ENCODE data around the gene CTNNA1.
"Not testable (repeated sequence)": the region's sequence is repeated elsewhere in the genome, so short reads cannot be mapped to it uniquely, and the experiment has no call there.

CTNNA1 gene

DNA sequence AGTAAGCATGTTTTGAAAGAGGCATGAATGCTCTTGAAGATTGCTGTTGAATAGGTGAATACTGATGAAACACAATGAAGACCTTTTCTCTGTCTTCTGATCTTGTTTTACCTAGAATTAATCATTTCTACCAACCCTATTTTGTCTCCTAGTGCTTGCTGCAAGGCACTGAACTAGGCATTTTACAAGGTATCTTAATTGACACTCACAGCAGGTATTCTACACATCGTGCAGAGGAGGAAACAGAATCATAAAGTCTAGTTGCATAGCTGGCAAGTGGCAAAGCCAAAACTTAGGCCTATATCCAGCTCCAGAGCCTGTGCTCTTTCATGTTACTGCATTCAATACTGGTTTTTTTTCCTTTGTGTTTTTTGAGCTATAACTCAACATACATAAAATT is 50.7 kb downstream of the CTNNA1 start:
- no peak for TF ChIP-seq CTCF (IDR thresholded peaks at IDR 0.05; ENCODE audit: extremely low read depth, insufficient read depth, missing control alignments)
- in situ Hi-C loops (cut with MboI; ENCODE audit: low pct_unique_long_range_greater_than_20kb, low sequenced_read_pairs, unreplicated experiment): loop anchor here (25.0 kb wide), 1 partner anchor 458 kb away; no protein-coding TSS in a partner anchor
- DNase-seq (ENCODE audit: low spot score): no peak

DNA sequence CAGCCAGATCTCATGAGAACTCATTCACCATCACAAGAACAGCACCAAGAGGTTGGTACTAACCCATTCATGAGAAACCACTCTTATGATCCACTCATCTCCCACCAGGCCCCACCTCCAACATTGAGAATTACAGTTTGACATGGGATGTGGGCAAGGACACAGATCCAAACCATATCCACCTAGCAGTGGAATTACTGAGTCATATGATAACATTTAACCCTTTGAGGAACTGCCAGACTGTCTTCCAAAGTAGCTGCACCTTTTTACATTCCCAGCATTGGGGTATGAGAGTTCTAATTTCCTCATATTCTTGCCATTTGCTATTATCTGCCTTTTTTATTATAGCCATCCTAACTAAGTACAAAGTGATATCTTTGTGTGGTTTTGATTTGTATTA is 51.9 kb downstream of the CTNNA1 start:
- in situ Hi-C loops (cut with MboI; ENCODE audit: low pct_unique_long_range_greater_than_20kb, low sequenced_read_pairs, unreplicated experiment): loop anchor here (25.0 kb wide), 1 partner anchor 457 kb away; no protein-coding TSS in a partner anchor
- no peak for TF ChIP-seq CTCF (IDR thresholded peaks at IDR 0.05; ENCODE audit: extremely low read depth, insufficient read depth, missing control alignments)
- DNase-seq (ENCODE audit: low spot score): no peak

- no peak for TF ChIP-seq CTCF (IDR thresholded peaks at IDR 0.05; ENCODE audit: extremely low read depth, insufficient read depth, missing control alignments)
- in situ Hi-C loops (cut with MboI; ENCODE audit: low pct_unique_long_range_greater_than_20kb, low sequenced_read_pairs, unreplicated experiment): loop anchor here (25.0 kb wide), 1 partner anchor 455 kb away; no protein-coding TSS in a partner anchor
- DNase-seq (ENCODE audit: low spot score): no peak
Measured at GRCh38 chr5:138807182-138807581, 54.0 kb downstream of the CTNNA1 start.

GRCh38 chr5:138809391-138809790 is 56.2 kb downstream of the CTNNA1 start:
- in situ Hi-C loops (cut with MboI; ENCODE audit: low pct_unique_long_range_greater_than_20kb, low sequenced_read_pairs, unreplicated experiment): loop anchor here (25.0 kb wide), 1 partner anchor 453 kb away; no protein-coding TSS in a partner anchor
- TF ChIP-seq CTCF (IDR thresholded peaks at IDR 0.05; ENCODE audit: extremely low read depth, insufficient read depth, missing control alignments): no peak
- DNase-seq (ENCODE audit: low spot score): no peak

DNA sequence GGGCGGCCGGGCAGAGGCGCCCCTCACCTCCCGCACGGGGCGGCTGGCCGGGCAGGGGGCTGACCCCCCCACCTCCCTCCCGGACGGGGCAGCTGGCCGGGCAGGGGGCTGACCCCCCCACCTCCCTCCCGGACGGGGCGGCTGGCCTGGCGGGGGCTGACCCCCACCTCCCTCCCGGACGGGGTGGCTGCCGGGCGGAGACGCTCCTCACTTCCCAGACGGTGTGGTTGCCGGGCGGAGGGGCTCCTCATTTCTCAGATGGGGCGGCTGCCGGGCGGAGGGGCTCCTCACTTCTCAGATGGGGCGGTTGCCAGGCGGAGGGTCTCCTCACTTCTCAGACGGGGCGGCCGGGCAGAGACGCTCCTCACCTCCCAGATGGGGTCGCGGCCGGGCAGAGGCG is 57.6 kb downstream of the CTNNA1 start:
- in situ Hi-C loops (cut with MboI; ENCODE audit: low pct_unique_long_range_greater_than_20kb, low sequenced_read_pairs, unreplicated experiment): loop anchor here (25.0 kb wide), 1 partner anchor 451 kb away; no protein-coding TSS in a partner anchor
- DNase-seq (ENCODE audit: low spot score): not testable (repeated sequence)

- no peak for TF ChIP-seq CTCF (IDR thresholded peaks at IDR 0.05; ENCODE audit: extremely low read depth, insufficient read depth, missing control alignments)
- no peak for DNase-seq (ENCODE audit: low spot score)
- in situ Hi-C loops (cut with MboI; ENCODE audit: low pct_unique_long_range_greater_than_20kb, low sequenced_read_pairs, unreplicated experiment): loop anchor here (25.0 kb wide), 1 partner anchor 447 kb away; no protein-coding TSS in a partner anchor
Measured at GRCh38 chr5:138815529-138815928, 62.3 kb downstream of the CTNNA1 start.

GRCh38 chr5:138817241-138817640 is 64.0 kb downstream of the CTNNA1 start:
- in situ Hi-C loops (cut with MboI; ENCODE audit: low pct_unique_long_range_greater_than_20kb, low sequenced_read_pairs, unreplicated experiment): loop anchor here (25.0 kb wide), 1 partner anchor 445 kb away; no protein-coding TSS in a partner anchor

More at GRCh38 chr5:138817241-138817640, 64.0 kb downstream of the CTNNA1 start:
- DNase-seq (ENCODE audit: low spot score): no peak
- TF ChIP-seq CTCF (IDR thresholded peaks at IDR 0.05; ENCODE audit: extremely low read depth, insufficient read depth, missing control alignments): no peak

Data from GM13977 (cell line).